Stimulated activated naive CD8-positive, alpha-beta T cell treated with anti-CD3 and anti-CD28 coated beads, Interleukin-15, amount 100 ng/mL, for 72 hours (primary cell): Measurements from ENCODE around the gene NDUFA6.
"Not testable (repeated sequence)": the region's sequence is repeated elsewhere in the genome, so short reads cannot be mapped to it uniquely, and the experiment has no call there.

Experiments used
- ATAC-seq: fragments of 150-1000 bp; cut with Tn5 transposase; 2 replicates; pipeline ENCODE4 v1.10.0; 2021; ENCODE audit warnings: mild to moderate bottlenecking, moderate library complexity
- DNase-seq, 2 donors: peaks; one replicate each; pipeline ENCODE4 v3.0.0; 2021 to 2022
- H3K27ac Mint-ChIP-seq, 2 donors: one replicate each; pipeline ENCODE4 v1.8.0; 2022; ENCODE audit warnings: mild to moderate bottlenecking in 2 of 2, mixed read lengths in 2 of 2, moderate library complexity in 2 of 2
- H3K27me3 Mint-ChIP-seq: one replicate; pipeline ENCODE4 v1.8.0; 2022; ENCODE audit warnings: mixed read lengths
- H3K4me1 Mint-ChIP-seq: one replicate; pipeline ENCODE4 v1.8.0; 2022; ENCODE audit warnings: mild to moderate bottlenecking, mixed read lengths
- H3K4me3 Mint-ChIP-seq, 2 donors: one replicate each; pipeline ENCODE4 v1.8.0; 2022; ENCODE audit warnings: mild to moderate bottlenecking in 2 of 2, mixed read lengths in 2 of 2, moderate library complexity in 1 of 2
- H3K9me3 Mint-ChIP-seq, 2 donors: one replicate each; pipeline ENCODE4 v1.8.0; 2022; ENCODE audit warnings: mixed read lengths in 2 of 2

NDUFA6 gene

GRCh38 chr22:42123529-42123928 is 33.0 kb upstream of the NDUFA6 start:
- ATAC-seq = peak; percentile 39
- not testable (repeated sequence) for H3K9me3 Mint-ChIP-seq, DNase-seq, H3K27me3 Mint-ChIP-seq, H3K4me3 Mint-ChIP-seq, H3K27ac Mint-ChIP-seq
- H3K4me1 Mint-ChIP-seq = peaks cover 44% of the 10 kb centered on the region

GRCh38 chr22:42120231-42121021 is 29.9 kb upstream of the NDUFA6 start:
- not testable (repeated sequence) for H3K9me3 Mint-ChIP-seq, H3K27me3 Mint-ChIP-seq
- peak overlapping the region; percentile 73 to 78 for H3K4me3 Mint-ChIP-seq
- DNase-seq = peak; percentile 19 to 33
- ATAC-seq = peak; percentile 83
- H3K4me1 Mint-ChIP-seq = peaks cover 38% of the 10 kb centered on the region
- peak overlapping the region; percentile 29 to 85 for H3K27ac Mint-ChIP-seq

GRCh38 chr22:42116848-42117424 is 26.4 kb upstream of the NDUFA6 start:
- H3K9me3 Mint-ChIP-seq = peaks cover 11 to 19% of the 10 kb centered on the region in 2 donors
- H3K4me3 Mint-ChIP-seq = no peak overlapping the region
- ATAC-seq = no peak
- H3K27ac Mint-ChIP-seq = no peak overlapping the region
- H3K27me3 Mint-ChIP-seq = no peaks in the 10 kb centered on the region
- peaks cover 34% of the 10 kb centered on the region for H3K4me1 Mint-ChIP-seq
- DNase-seq = no peak

GRCh38 chr22:42115420-42115830 is 24.9 kb upstream of the NDUFA6 start:
- H3K27me3 Mint-ChIP-seq, H3K27ac Mint-ChIP-seq, H3K4me3 Mint-ChIP-seq, ATAC-seq, DNase-seq: not testable (repeated sequence)
- peaks cover 18% of the 10 kb centered on the region for H3K4me1 Mint-ChIP-seq
- H3K9me3 Mint-ChIP-seq = peaks cover 11 to 19% of the 10 kb centered on the region in 2 donors

GRCh38 chr22:42114721-42115120 is 24.1 kb upstream of the NDUFA6 start:
- no peaks in the 10 kb centered on the region for H3K27me3 Mint-ChIP-seq
- H3K4me3 Mint-ChIP-seq = no peak overlapping the region
- DNase-seq = no peak
- no peak for ATAC-seq
- peaks cover 11 to 19% of the 10 kb centered on the region in 2 donors for H3K9me3 Mint-ChIP-seq
- H3K27ac Mint-ChIP-seq = no peak overlapping the region
- peaks cover 11% of the 10 kb centered on the region for H3K4me1 Mint-ChIP-seq

GRCh38 chr22:42112793-42113192 is 22.2 kb upstream of the NDUFA6 start:
- ATAC-seq, DNase-seq: not testable (repeated sequence)

GRCh38 chr22:42111798-42112197 is 21.2 kb upstream of the NDUFA6 start:
- Mint-ChIP-seq H3K27ac (no peak overlapping the region), H3K4me1 (no peaks in the 10 kb centered on the region), H3K4me3 (no peak overlapping the region), H3K27me3 (no peaks in the 10 kb centered on the region), H3K9me3 (peaks cover 11 to 19% of the 10 kb centered on the region in 2 donors)
- DNase-seq (no peak), ATAC-seq (no peak)

More at GRCh38 chr22:42112793-42113192, 22.2 kb upstream of the NDUFA6 start:
- H3K27me3 Mint-ChIP-seq, H3K4me1 Mint-ChIP-seq, H3K4me3 Mint-ChIP-seq, H3K27ac Mint-ChIP-seq: not testable (repeated sequence)
- H3K9me3 Mint-ChIP-seq = peaks cover 11 to 19% of the 10 kb centered on the region in 2 donors

GRCh38 chr22:42108848-42109247 is 18.3 kb upstream of the NDUFA6 start:
- no peak overlapping the region for H3K27ac Mint-ChIP-seq

GRCh38 chr22:42104332-42104860 is 13.8 kb upstream of the NDUFA6 start:
- H3K4me1 Mint-ChIP-seq, H3K27me3 Mint-ChIP-seq, H3K4me3 Mint-ChIP-seq, H3K27ac Mint-ChIP-seq, DNase-seq, ATAC-seq: not testable (repeated sequence)
- H3K9me3 Mint-ChIP-seq = peaks cover 11 to 26% of the 10 kb centered on the region in 2 donors

More at GRCh38 chr22:42108848-42109247, 18.3 kb upstream of the NDUFA6 start:
- H3K27me3 Mint-ChIP-seq = no peaks in the 10 kb centered on the region
- no peak overlapping the region for H3K4me3 Mint-ChIP-seq
- DNase-seq (no peak), ATAC-seq (no peak)
- no peaks in the 10 kb centered on the region for H3K4me1 Mint-ChIP-seq
- H3K9me3 Mint-ChIP-seq = peaks cover 9 to 15% of the 10 kb centered on the region in 2 donors

GRCh38 chr22:42101199-42101598 is 10.6 kb upstream of the NDUFA6 start:
- H3K4me1 Mint-ChIP-seq = no peaks in the 10 kb centered on the region
- no peaks in the 10 kb centered on the region for H3K27me3 Mint-ChIP-seq
- H3K9me3 Mint-ChIP-seq = peaks cover 14 to 31% of the 10 kb centered on the region in 2 donors
- DNase-seq (no peak), ATAC-seq (no peak)
- H3K27ac Mint-ChIP-seq = no peak overlapping the region
- no peak overlapping the region for H3K4me3 Mint-ChIP-seq

GRCh38 chr22:42091455-42091782 is 847 bp upstream of the NDUFA6 start:
- peaks cover 0 to 5% of the 10 kb centered on the region in 2 donors for H3K9me3 Mint-ChIP-seq

GRCh38 chr22:42086051-42086450 is 4.5 kb downstream of the NDUFA6 start:
- H3K27ac Mint-ChIP-seq = no peak overlapping the region
- H3K4me1 Mint-ChIP-seq = peaks cover 32% of the 10 kb centered on the region
- no peaks in the 10 kb centered on the region for H3K27me3 Mint-ChIP-seq
- H3K4me3 Mint-ChIP-seq = no peak overlapping the region
- DNase-seq = no peak
- H3K9me3 Mint-ChIP-seq = peaks cover 0 to 5% of the 10 kb centered on the region in 2 donors
- no peak for ATAC-seq

More at GRCh38 chr22:42091455-42091782, 847 bp upstream of the NDUFA6 start:
- peaks cover 28% of the 10 kb centered on the region for H3K4me1 Mint-ChIP-seq
- no peak for DNase-seq
- no peaks in the 10 kb centered on the region for H3K27me3 Mint-ChIP-seq
- peak overlapping the region; percentile 99 to 100 for H3K27ac Mint-ChIP-seq
- H3K4me3 Mint-ChIP-seq = peak overlapping the region; percentile 94 to 99
- no peak for ATAC-seq

GRCh38 chr22:42084874-42085273 is 5.7 kb downstream of the NDUFA6 start:
- peaks cover 0 to 2% of the 10 kb centered on the region in 2 donors for H3K9me3 Mint-ChIP-seq
- H3K27me3 Mint-ChIP-seq = no peaks in the 10 kb centered on the region
- no peak for DNase-seq
- peaks cover 33% of the 10 kb centered on the region for H3K4me1 Mint-ChIP-seq
- no peak overlapping the region for H3K4me3 Mint-ChIP-seq
- peak overlapping the region in 1 of 2 donors; percentile 42 for H3K27ac Mint-ChIP-seq
- no peak for ATAC-seq

GRCh38 chr22:42083119-42083518 is 7.5 kb downstream of the NDUFA6 start:
- Mint-ChIP-seq H3K4me1 (peaks cover 32% of the 10 kb centered on the region), H3K4me3 (no peak overlapping the region), H3K27me3 (no peaks in the 10 kb centered on the region), H3K9me3 (no peaks in the 10 kb centered on the region), H3K27ac (no peak overlapping the region)
- DNase-seq (no peak), ATAC-seq (no peak)

- peak overlapping the region; percentile 95 to 97 for H3K4me3 Mint-ChIP-seq
- H3K27me3 Mint-ChIP-seq = no peaks in the 10 kb centered on the region
- ATAC-seq = no peak
- DNase-seq = no peak
- peak overlapping the region; percentile 97 to 99 for H3K27ac Mint-ChIP-seq
- H3K4me1 Mint-ChIP-seq = peaks cover 33% of the 10 kb centered on the region
- no peaks in the 10 kb centered on the region for H3K9me3 Mint-ChIP-seq
Observed at GRCh38 chr22:42080287-42080686, 10.3 kb downstream of the NDUFA6 start.
